HEK293 (cell line): Measurements from ENCODE around the gene SYN1.

Experiments
- CTCF ChIA-PET: fragments of 350-600 bp; formaldehyde crosslinking; extraction: SDS; loops from one replicate; lab custom pipeline; 2021; ENCODE audit warnings: antibody characterized with exemption; lab: Yijun Ruan, JAX
- POLR2A ChIA-PET: fragments of 300-600 bp; formaldehyde crosslinking; extraction: SDS; loops from one replicate; lab custom pipeline; 2020; ENCODE audit warnings: antibody characterized with exemption, inconsistent platforms; lab: Yijun Ruan, JAX
- H3K27ac ChIP-seq: fragments of 200-500 bp; sonication (Bioruptor generic); 2 replicates; pipeline ENCODE4 v1.5.1; 2014; ENCODE audit warnings: low read depth, low read length, control low read depth, inconsistent platforms; ENCODE audit errors: extremely low read depth
- H3K36me3 ChIP-seq, 2 experiments: fragments of 200-500 bp in 1 of 2; sonication (Bioruptor generic) in 1 of 2; 1 replicate in 1 of 2; 2 replicates in 1 of 2; pipeline ENCODE4 v1.5.1; 2014 to 2017; ENCODE audit warnings: inconsistent platforms in 2 of 2, low read length in 2 of 2; ENCODE audit not compliant: control insufficient read depth in 2 of 2, insufficient read depth in 1 of 2
- H3K4me1 ChIP-seq: fragments of 200-500 bp; sonication (Bioruptor generic); 2 replicates; pipeline ENCODE4 v1.5.1; 2014; ENCODE audit warnings: mild to moderate bottlenecking, low read length, inconsistent platforms; ENCODE audit not compliant: control insufficient read depth, insufficient read depth
- H3K4me3 ChIP-seq: 2 replicates; pipeline ENCODE4 v1.5.1; 2011; ENCODE audit warnings: low read depth, mild to moderate bottlenecking, control low read depth, low read length, moderate library complexity
- H3K9me3 ChIP-seq: fragments of 200-500 bp; sonication (Bioruptor generic); 2 replicates; pipeline ENCODE4 v1.5.1; 2014; ENCODE audit warnings: low read depth, low read length, inconsistent platforms; ENCODE audit not compliant: control insufficient read depth, insufficient read depth
- FEZF1 ChIP-seq: fragments of 450-650 bp; formaldehyde crosslinking; IDR thresholded peaks from 2 replicates; pipeline ENCODE4 v1.5.1; 2016; ENCODE audit warnings: missing biosample characterization, missing genetic modification characterization
- GFI1B ChIP-seq: fragments of 450-650 bp; formaldehyde crosslinking; IDR thresholded peaks from 2 replicates; pipeline ENCODE4 v1.5.1; 2016; ENCODE audit warnings: missing biosample characterization, missing genetic modification characterization
- IKZF3 ChIP-seq: fragments of 450-650 bp; IDR thresholded peaks from 2 replicates; pipeline ENCODE4 v1.5.0; 2018; ENCODE audit warnings: missing biosample characterization, mild to moderate bottlenecking, missing genetic modification characterization, moderate library complexity
- MZF1 ChIP-seq: fragments of 450-650 bp; formaldehyde crosslinking; IDR thresholded peaks from 2 replicates; pipeline ENCODE4 v1.5.1; 2017; ENCODE audit warnings: missing biosample characterization, missing genetic modification characterization, borderline replicate concordance
- ZBTB17 ChIP-seq: fragments of 450-650 bp; formaldehyde crosslinking; IDR thresholded peaks from 2 replicates; pipeline ENCODE4 v1.5.1; 2016; ENCODE audit warnings: missing biosample characterization, missing genetic modification characterization
- ZFP37 ChIP-seq: fragments of 450-650 bp; formaldehyde crosslinking; IDR thresholded peaks from 2 replicates; pipeline ENCODE4 v1.5.1; 2016; ENCODE audit warnings: missing biosample characterization, missing genetic modification characterization
- ZNF10 ChIP-seq: fragments of 450-650 bp; formaldehyde crosslinking; IDR thresholded peaks from 2 replicates; pipeline ENCODE4 v1.5.1; 2017; ENCODE audit warnings: missing biosample characterization, missing genetic modification characterization
- ZNF202 ChIP-seq: fragments of 450-650 bp; formaldehyde crosslinking; IDR thresholded peaks from 2 replicates; pipeline ENCODE4 v1.5.1; 2016; ENCODE audit warnings: missing biosample characterization, missing genetic modification characterization, borderline replicate concordance
- ZNF24 ChIP-seq: fragments of 450-650 bp; formaldehyde crosslinking; IDR thresholded peaks from 2 replicates; pipeline ENCODE4 v1.5.1; 2016; ENCODE audit warnings: missing biosample characterization, missing genetic modification characterization
- ZNF426 ChIP-seq: fragments of 450-650 bp; formaldehyde crosslinking; IDR thresholded peaks from 2 replicates; pipeline ENCODE4 v1.5.1; 2017; ENCODE audit warnings: missing biosample characterization, missing genetic modification characterization, mild to moderate bottlenecking, inconsistent platforms, moderate library complexity
- ZNF610 ChIP-seq: fragments of 450-650 bp; formaldehyde crosslinking; IDR thresholded peaks from 2 replicates; pipeline ENCODE4 v1.5.1; 2016; ENCODE audit warnings: missing biosample characterization, missing genetic modification characterization, borderline replicate concordance
- ZNF639 ChIP-seq: fragments of 450-650 bp; formaldehyde crosslinking; IDR thresholded peaks from 2 replicates; pipeline ENCODE4 v1.5.1; 2016; ENCODE audit warnings: missing biosample characterization, missing genetic modification characterization
- ZNF654 ChIP-seq: fragments of 450-650 bp; formaldehyde crosslinking; IDR thresholded peaks from 2 replicates; pipeline ENCODE4 v1.5.1; 2016; ENCODE audit warnings: low read depth, missing biosample characterization, missing genetic modification characterization
- ZNF677 ChIP-seq: fragments of 450-650 bp; IDR thresholded peaks from 2 replicates; pipeline ENCODE4 v1.5.0; 2018; ENCODE audit warnings: missing biosample characterization, mild to moderate bottlenecking, missing genetic modification characterization, moderate library complexity
- ZNF768 ChIP-seq: fragments of 450-650 bp; formaldehyde crosslinking; IDR thresholded peaks from 2 replicates; pipeline ENCODE4 v1.5.1; 2018; ENCODE audit warnings: missing biosample characterization, mild to moderate bottlenecking, missing genetic modification characterization
- ZSCAN23 ChIP-seq: fragments of 450-650 bp; formaldehyde crosslinking; IDR thresholded peaks from 2 replicates; pipeline ENCODE4 v1.5.1; 2016; ENCODE audit warnings: missing biosample characterization, missing genetic modification characterization
- TF ChIP-seq, protein P1 (sequence below): fragments of 450-650 bp; formaldehyde crosslinking; IDR thresholded peaks from 2 replicates; pipeline ENCODE4 v1.5.1; 2016; ENCODE audit warnings: missing biosample characterization, missing genetic modification characterization
- TF ChIP-seq, protein P2 (sequence below): fragments of 450-650 bp; formaldehyde crosslinking; IDR thresholded peaks from 2 replicates; pipeline ENCODE4 v1.5.1; 2016; ENCODE audit warnings: missing biosample characterization, missing genetic modification characterization, low read depth
- TF ChIP-seq, protein P3 (sequence below): fragments of 450-650 bp; formaldehyde crosslinking; IDR thresholded peaks from 2 replicates; pipeline ENCODE4 v1.5.1; 2016; ENCODE audit warnings: missing biosample characterization, missing genetic modification characterization

The SYN1 gene

DNA sequence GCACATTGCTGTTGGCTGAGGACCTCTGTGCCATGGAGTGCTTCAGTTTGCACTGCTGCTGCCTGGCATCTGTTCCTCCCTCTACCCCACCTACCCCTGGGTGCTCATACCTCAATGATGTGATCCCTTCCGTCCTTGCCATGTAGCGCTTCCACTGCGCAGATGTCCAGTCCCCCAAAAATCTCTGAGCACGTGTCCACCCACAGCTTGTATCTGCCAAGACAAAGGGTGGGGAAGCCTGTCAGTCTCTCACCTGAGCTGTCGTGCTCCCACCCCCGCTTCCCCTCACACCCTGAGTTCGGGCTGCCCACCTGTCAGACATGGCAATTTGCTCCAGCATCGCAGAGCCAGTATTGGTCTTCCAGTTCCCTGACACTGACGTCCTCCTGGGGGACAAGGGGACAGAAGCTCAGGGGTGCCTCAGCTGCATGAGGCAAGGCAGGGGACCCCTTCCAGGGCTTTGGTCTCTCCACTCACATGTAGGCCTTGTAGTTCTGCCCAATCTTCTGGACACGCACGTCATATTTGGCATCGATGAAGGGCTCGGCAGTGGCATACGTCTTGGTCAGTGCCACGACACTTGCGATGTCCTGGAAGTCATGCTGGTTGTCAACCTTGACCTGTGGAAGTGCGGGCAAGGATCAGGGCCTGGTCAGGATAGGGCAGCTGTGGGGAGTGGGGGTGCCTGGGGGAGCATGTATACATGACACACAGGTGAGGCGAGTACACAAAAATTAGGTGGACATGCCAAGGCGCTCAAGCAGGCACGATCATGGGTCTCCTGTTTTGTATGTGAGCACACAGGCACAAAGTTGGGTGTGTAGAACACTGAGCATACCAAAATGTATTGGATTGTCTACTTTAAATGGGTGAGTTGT lies 43.4 kb downstream of the SYN1 start:
- Histone ChIP-seq H3K36me3 (peaks cover 0 to 8% of the 10 kb centered on the region in 2 experiments; a peak in 1 of 3 replicates), H3K4me3 (no peak overlapping the region), H3K9me3 (no peaks in the 10 kb centered on the region), H3K27ac (no peak overlapping the region), H3K4me1 (no peaks in the 10 kb centered on the region)
- CTCF ChIA-PET, result no interaction called here
- TF ChIP-seq FEZF1 (tag by site-specific recombination) (no peak), ZNF677 (tag by site-specific recombination) (no peak), ZFP37 (tag by site-specific recombination) (no peak), ZNF24 (tag by site-specific recombination) (no peak), IKZF3 (tag by site-specific recombination) (no peak), MZF1 (tag by site-specific recombination) (no peak), GFI1B (no peak)
- TF ChIP-seq, protein P1, sequence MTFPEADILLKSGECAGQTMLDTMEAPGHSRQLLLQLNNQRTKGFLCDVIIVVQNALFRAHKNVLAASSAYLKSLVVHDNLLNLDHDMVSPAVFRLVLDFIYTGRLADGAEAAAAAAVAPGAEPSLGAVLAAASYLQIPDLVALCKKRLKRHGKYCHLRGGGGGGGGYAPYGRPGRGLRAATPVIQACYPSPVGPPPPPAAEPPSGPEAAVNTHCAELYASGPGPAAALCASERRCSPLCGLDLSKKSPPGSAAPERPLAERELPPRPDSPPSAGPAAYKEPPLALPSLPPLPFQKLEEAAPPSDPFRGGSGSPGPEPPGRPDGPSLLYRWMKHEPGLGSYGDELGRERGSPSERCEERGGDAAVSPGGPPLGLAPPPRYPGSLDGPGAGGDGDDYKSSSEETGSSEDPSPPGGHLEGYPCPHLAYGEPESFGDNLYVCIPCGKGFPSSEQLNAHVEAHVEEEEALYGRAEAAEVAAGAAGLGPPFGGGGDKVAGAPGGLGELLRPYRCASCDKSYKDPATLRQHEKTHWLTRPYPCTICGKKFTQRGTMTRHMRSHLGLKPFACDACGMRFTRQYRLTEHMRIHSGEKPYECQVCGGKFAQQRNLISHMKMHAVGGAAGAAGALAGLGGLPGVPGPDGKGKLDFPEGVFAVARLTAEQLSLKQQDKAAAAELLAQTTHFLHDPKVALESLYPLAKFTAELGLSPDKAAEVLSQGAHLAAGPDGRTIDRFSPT (tag by site-specific recombination), result no peak
- TF ChIP-seq, protein P2, sequence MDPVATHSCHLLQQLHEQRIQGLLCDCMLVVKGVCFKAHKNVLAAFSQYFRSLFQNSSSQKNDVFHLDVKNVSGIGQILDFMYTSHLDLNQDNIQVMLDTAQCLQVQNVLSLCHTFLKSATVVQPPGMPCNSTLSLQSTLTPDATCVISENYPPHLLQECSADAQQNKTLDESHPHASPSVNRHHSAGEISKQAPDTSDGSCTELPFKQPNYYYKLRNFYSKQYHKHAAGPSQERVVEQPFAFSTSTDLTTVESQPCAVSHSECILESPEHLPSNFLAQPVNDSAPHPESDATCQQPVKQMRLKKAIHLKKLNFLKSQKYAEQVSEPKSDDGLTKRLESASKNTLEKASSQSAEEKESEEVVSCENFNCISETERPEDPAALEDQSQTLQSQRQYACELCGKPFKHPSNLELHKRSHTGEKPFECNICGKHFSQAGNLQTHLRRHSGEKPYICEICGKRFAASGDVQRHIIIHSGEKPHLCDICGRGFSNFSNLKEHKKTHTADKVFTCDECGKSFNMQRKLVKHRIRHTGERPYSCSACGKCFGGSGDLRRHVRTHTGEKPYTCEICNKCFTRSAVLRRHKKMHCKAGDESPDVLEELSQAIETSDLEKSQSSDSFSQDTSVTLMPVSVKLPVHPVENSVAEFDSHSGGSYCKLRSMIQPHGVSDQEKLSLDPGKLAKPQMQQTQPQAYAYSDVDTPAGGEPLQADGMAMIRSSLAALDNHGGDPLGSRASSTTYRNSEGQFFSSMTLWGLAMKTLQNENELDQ (tag by site-specific recombination), result no peak
- POLR2A ChIA-PET, result no interaction called here

GRCh38 chrX:47574547-47575301 lies 44.9 kb downstream of the SYN1 start:
- Histone ChIP-seq H3K27ac (no peak overlapping the region), H3K4me1 (no peaks in the 10 kb centered on the region), H3K9me3 (no peaks in the 10 kb centered on the region), H3K4me3 (no peak overlapping the region), H3K36me3 (peaks cover 0 to 19% of the 10 kb centered on the region in 2 experiments; a peak in 1 of 3 replicates)
- ChIA-PET CTCF (interaction anchor here (0.7 kb wide), 1 partner anchor 34 kb away, joined by 3 read pairs; no protein-coding TSS in a partner anchor), POLR2A (interaction anchor here (0.9 kb wide), 1 partner anchor 19 kb away, joined by 6 read pairs; no protein-coding TSS in a partner anchor)
- TF ChIP-seq, protein P3, sequence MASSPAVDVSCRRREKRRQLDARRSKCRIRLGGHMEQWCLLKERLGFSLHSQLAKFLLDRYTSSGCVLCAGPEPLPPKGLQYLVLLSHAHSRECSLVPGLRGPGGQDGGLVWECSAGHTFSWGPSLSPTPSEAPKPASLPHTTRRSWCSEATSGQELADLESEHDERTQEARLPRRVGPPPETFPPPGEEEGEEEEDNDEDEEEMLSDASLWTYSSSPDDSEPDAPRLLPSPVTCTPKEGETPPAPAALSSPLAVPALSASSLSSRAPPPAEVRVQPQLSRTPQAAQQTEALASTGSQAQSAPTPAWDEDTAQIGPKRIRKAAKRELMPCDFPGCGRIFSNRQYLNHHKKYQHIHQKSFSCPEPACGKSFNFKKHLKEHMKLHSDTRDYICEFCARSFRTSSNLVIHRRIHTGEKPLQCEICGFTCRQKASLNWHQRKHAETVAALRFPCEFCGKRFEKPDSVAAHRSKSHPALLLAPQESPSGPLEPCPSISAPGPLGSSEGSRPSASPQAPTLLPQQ, result no peak
- TF ChIP-seq ZNF202 (tag by site-specific recombination) (no peak), ZNF654 (tag by site-specific recombination) (no peak)

DNA sequence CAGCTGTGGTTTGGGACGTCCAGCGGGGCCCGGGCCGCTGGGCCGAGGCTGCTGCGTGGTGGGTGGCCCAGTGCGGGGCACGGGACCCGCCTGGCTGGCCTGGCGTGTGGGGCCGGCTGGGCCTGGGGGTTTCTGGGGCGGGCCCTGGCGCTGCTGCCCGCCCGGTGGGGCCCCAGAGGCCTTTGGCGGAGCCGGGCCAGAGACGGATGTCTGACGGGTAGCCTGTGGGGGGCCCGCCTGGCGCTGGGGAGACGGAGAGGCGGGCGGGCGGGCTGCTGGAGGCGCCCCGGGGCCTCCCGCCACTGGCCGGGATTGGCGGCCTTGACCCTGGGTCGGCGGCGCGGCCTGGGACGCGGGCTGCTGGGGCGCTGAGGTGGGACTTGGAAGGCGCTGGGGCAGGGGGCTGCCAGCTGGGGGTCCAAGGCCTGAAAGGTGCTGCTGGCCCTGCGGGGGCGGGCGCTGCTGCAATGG lies 45.5 kb downstream of the SYN1 start:
- no peaks in the 10 kb centered on the region for H3K9me3 ChIP-seq
- H3K4me3 ChIP-seq, result no peak overlapping the region
- CTCF ChIA-PET, result no interaction called here
- peaks cover 0 to 25% of the 10 kb centered on the region in 2 experiments; a peak in 1 of 3 replicates for H3K36me3 ChIP-seq
- TF ChIP-seq ZBTB17 (tag by site-specific recombination), result no peak
- TF ChIP-seq ZNF610, result no peak
- no peak for TF ChIP-seq ZNF768 (tag by site-specific recombination)
- TF ChIP-seq ZSCAN23, result no peak
- no peak for TF ChIP-seq ZNF10 (tag by site-specific recombination)
- no peak for TF ChIP-seq ZNF639 (tag by site-specific recombination)
- no peak for TF ChIP-seq ZNF426
- POLR2A ChIA-PET, result interaction anchor here (1.5 kb wide), 1 partner anchor 18 kb away, joined by 4 read pairs; no protein-coding TSS in a partner anchor
- no peak overlapping the region for H3K27ac ChIP-seq
- H3K4me1 ChIP-seq, result no peaks in the 10 kb centered on the region
